IMR-90 (cell line): Measurements from ENCODE around the gene SLC39A11. TPM values are rescaled to one million over a fixed set of nuclear protein-coding genes. Genes with fewer than 3 reads are reported as not detected.
A peak's percentile ranks its signal among the peaks of the same experiment; 100 is the strongest.

Experiments
- ATAC-seq: fragments of 200-7000 bp; cut with Tn5 transposase; 2 replicates; pipeline ENCODE4 v1.9.1; 2020; ENCODE audit warnings: low read depth, mild to moderate bottlenecking, moderate library complexity
- BruUV-seq: library from RNA; stranded (reverse); fragments of 400-500 nt; replicated peaks from 2 replicates; lab custom pipeline; 2021; lab: Mats Ljungman, UMichigan
- CTCF ChIA-PET: fragments of 300-600 bp; formaldehyde crosslinking; extraction: SDS; loops from one replicate; lab custom pipeline; 2021; ENCODE audit warnings: antibody characterized with exemption; lab: Yijun Ruan, JAX
- POLR2A ChIA-PET: fragments of 300-600 bp; sonication (Branson Sonifier 250); formaldehyde crosslinking; loops from one replicate; lab custom pipeline; 2022; ENCODE audit warnings: antibody characterized with exemption; ENCODE audit not compliant: unreplicated experiment; lab: Charles Lee
- DNase-seq: peaks from one replicate; pipeline ENCODE4 v3.0.0; 2013
- H2AFZ ChIP-seq: replicated peaks from 2 replicates; pipeline ENCODE3; 2013; ENCODE audit warnings: low read length, mild to moderate bottlenecking; ENCODE audit not compliant: poor library complexity
- H2AK5ac ChIP-seq: 2 replicates; pipeline ENCODE4 v1.6.1; 2013; ENCODE audit warnings: low read depth, low read length, inconsistent platforms
- H2AK9ac ChIP-seq: replicated peaks from 2 replicates; pipeline ENCODE3; 2013; ENCODE audit warnings: mild to moderate bottlenecking, low read depth, low read length, moderate library complexity; ENCODE audit not compliant: poor library complexity
- H2BK120ac ChIP-seq: 2 replicates; pipeline ENCODE4 v1.6.1; 2013; ENCODE audit warnings: low read depth, low read length, inconsistent platforms
- H2BK15ac ChIP-seq: 3 replicates; pipeline ENCODE4 v1.6.1; 2013; ENCODE audit warnings: low read depth, low read length, inconsistent platforms
- H2BK20ac ChIP-seq: 2 replicates; pipeline ENCODE4 v1.6.1; 2013; ENCODE audit warnings: low read depth, mild to moderate bottlenecking, inconsistent platforms, low read length, moderate library complexity
- H2BK5ac ChIP-seq: 2 replicates; pipeline ENCODE4 v1.6.1; 2013; ENCODE audit warnings: mild to moderate bottlenecking, low read depth, low read length, inconsistent platforms; ENCODE audit not compliant: poor library complexity, severe bottlenecking
- H3K14ac ChIP-seq: replicated peaks from 2 replicates; pipeline ENCODE4 v1.6.1; 2013; ENCODE audit warnings: low read depth, low read length, inconsistent platforms
- H3K18ac ChIP-seq: 2 replicates; pipeline ENCODE4 v1.6.1; 2013; ENCODE audit warnings: low read depth, low read length, control low read depth
- H3K23ac ChIP-seq: 2 replicates; pipeline ENCODE4 v1.6.1; 2013; ENCODE audit warnings: low read depth, low read length, inconsistent platforms
- H3K27ac ChIP-seq: 2 replicates; pipeline ENCODE4 v1.5.1; 2013; ENCODE audit warnings: mild to moderate bottlenecking, control low read depth, low read length; ENCODE audit not compliant: insufficient read depth
- H3K27me3 ChIP-seq: 2 replicates; pipeline ENCODE4 v1.6.1; 2013; ENCODE audit warnings: low read length; ENCODE audit not compliant: control insufficient read depth, insufficient read depth
- H3K36me3 ChIP-seq: 2 replicates; pipeline ENCODE4 v1.6.1; 2013; ENCODE audit warnings: low read length, mixed read lengths; ENCODE audit not compliant: control insufficient read depth, insufficient read depth
- H3K4ac ChIP-seq: 2 replicates; pipeline ENCODE4 v1.6.1; 2013; ENCODE audit warnings: low read depth, low read length, inconsistent platforms
- H3K4me1 ChIP-seq: 2 replicates; pipeline ENCODE4 v1.6.1; 2013; ENCODE audit warnings: low read length, mixed read lengths; ENCODE audit not compliant: control insufficient read depth, insufficient read depth
- H3K4me2 ChIP-seq: 2 replicates; pipeline ENCODE4 v1.6.1; 2013; ENCODE audit warnings: low read depth, mild to moderate bottlenecking, control low read depth, low read length, moderate library complexity
- H3K4me3 ChIP-seq: 2 replicates; pipeline ENCODE4 v1.5.1; 2013; ENCODE audit warnings: low read depth, mild to moderate bottlenecking, control low read depth, low read length, moderate library complexity; ENCODE audit not compliant: insufficient read depth
- H3K56ac ChIP-seq: 2 replicates; pipeline ENCODE4 v1.6.1; 2013; ENCODE audit warnings: low read length, inconsistent platforms; ENCODE audit not compliant: insufficient read depth; ENCODE audit errors: extremely low read depth
- H3K79me1 ChIP-seq, 2 experiments: 2 replicates each; pipeline ENCODE4 v1.6.1; 2013; ENCODE audit warnings: low read length in 2 of 2, inconsistent platforms in 1 of 2, low read depth in 1 of 2
- H3K9ac ChIP-seq: 2 replicates; pipeline ENCODE4 v1.6.1; 2013; ENCODE audit warnings: low read depth, low read length, control low read depth
- H3K9me1 ChIP-seq: 2 replicates; pipeline ENCODE4 v1.6.1; 2013; ENCODE audit warnings: low read length, inconsistent platforms; ENCODE audit not compliant: insufficient read depth
- H3K9me3 ChIP-seq: 2 replicates; pipeline ENCODE4 v1.6.1; 2013; ENCODE audit warnings: low read length; ENCODE audit not compliant: control insufficient read depth, insufficient read depth
- H4K20me1 ChIP-seq: 2 replicates; pipeline ENCODE4 v1.6.1; 2013; ENCODE audit warnings: low read length, inconsistent platforms; ENCODE audit not compliant: insufficient read depth
- H4K5ac ChIP-seq: 2 replicates; pipeline ENCODE4 v1.6.1; 2013; ENCODE audit warnings: mild to moderate bottlenecking, low read depth, low read length, control low read depth
- H4K8ac ChIP-seq, 2 experiments: 2 replicates each; pipeline ENCODE4 v1.6.1; 2013; ENCODE audit warnings: low read depth in 2 of 2, low read length in 2 of 2, control low read depth in 1 of 2, inconsistent platforms in 1 of 2
- H4K91ac ChIP-seq: 2 replicates; pipeline ENCODE4 v1.6.1; 2013; ENCODE audit warnings: low read depth, low read length, inconsistent platforms; ENCODE audit not compliant: insufficient read depth
- BHLHE40 ChIP-seq: fragments of 150-350 bp; IDR thresholded peaks from 2 replicates; pipeline ENCODE4 v1.6.1; 2016; ENCODE audit warnings: mild to moderate bottlenecking, low read depth, low read length
- CEBPB ChIP-seq: IDR thresholded peaks from 2 replicates; pipeline ENCODE4 v1.6.1; 2012; ENCODE audit warnings: low read depth, low read length, improper control_type of control experiment
- MAFK ChIP-seq: IDR thresholded peaks from 2 replicates; pipeline ENCODE4 v1.6.1; 2012; ENCODE audit warnings: low read depth, low read length, improper control_type of control experiment
- POLR2A ChIP-seq: IDR thresholded peaks from 2 replicates; pipeline ENCODE4 v1.6.1; 2012; ENCODE audit warnings: mild to moderate bottlenecking, low read depth, low read length
- WGBS, 2 experiments: methylation state at CpG; one replicate each; pipeline versions ENCODE4 v1.1.5 to v1.1.7; 2013; ENCODE audit warnings: missing lambda C conversion rate in 2 of 2; ENCODE audit not compliant: insufficient read length in 1 of 2; ENCODE audit errors: extremely low coverage in 2 of 2; 5-methylcytosine and 5-hydroxymethylcytosine counted together
- dilution Hi-C: fragments of 300-500 bp; cut with HindIII; formaldehyde crosslinking; loops from one replicate; pipeline ENCODE4 v1.14.3; 2018; ENCODE audit warnings: low sequenced_read_pairs; ENCODE audit not compliant: unreplicated experiment
- in situ Hi-C: fragments of 300-500 bp; cut with MboI; formaldehyde crosslinking; loops from 3 replicates; pipeline ENCODE4 v1.14.3; 2019; ENCODE audit warnings: low sequenced_read_pairs, inconsistent platforms, mixed read lengths
- intact Hi-C: fragments of 100-400 bp; cut with micrococcal nuclease; formaldehyde crosslinking; loops from 2 replicates; pipeline ENCODE4 v1.10.0; 2022
- polyA plus RNA-seq, 3 experiments: library from polyadenylated mRNA; depleted of rRNA; stranded (reverse); fragments of >200 nt; gene quantifications; 2 replicates each; pipeline ENCODE4 v1.2.3, GENCODE V29; 2012; ENCODE audit warnings: low replicate concordance in 1 of 3
- total RNA-seq: library from RNA; depleted of rRNA; stranded (reverse); fragments of >200 nt; gene quantifications from 2 replicates; pipeline ENCODE4 v1.2.3, GENCODE V29; 2012
- TF ChIP-seq, protein P1 (sequence below): fragments of 150-350 bp; IDR thresholded peaks from 2 replicates; pipeline ENCODE4 v1.6.1; 2016; ENCODE audit warnings: low read depth, mild to moderate bottlenecking, low read length, moderate library complexity, borderline replicate concordance
- TF ChIP-seq, protein P2 (sequence below): conservative IDR thresholded peaks from 2 replicates; pipeline ENCODE4 v1.5.1; 2012; ENCODE audit warnings: mild to moderate bottlenecking, low read depth, low read length, improper control_type of control experiment

Gene SLC39A11
- total and polyA plus RNA-seq, 2 of the 4 experiments (the other 2 are of a cell fraction) = 8.8 to 14.3 TPM

DNA sequence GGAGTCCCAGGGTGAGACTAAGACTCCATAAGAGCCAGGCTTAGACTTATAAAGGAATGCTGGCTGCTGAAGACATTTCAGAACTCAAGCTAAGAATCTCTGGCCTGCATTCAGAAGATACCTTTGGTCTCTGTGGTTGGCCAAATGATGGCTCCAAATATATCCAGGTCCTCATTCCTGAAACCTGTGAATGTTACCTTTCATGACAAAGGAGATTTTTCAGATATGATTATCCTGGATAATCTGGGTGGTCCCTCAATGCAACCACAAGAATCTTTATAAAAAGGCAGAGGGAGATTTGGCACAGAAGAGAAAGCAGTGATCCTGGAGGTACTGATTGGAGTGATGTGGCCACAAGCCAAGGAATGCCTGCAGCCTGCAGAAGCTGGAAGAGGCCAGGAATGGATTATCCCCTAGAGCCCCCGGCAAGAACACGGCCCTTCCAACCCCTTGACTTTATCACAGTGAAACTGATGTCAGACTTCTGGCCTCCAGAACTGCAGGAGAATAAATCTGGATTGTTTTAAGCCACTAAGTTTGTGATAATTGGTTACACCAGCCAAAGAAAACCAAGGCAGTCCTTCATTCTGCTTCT, 253.3 kb downstream of the SLC39A11 start:
- dilution Hi-C loops = no loop called here
- no peak overlapping the region for H3K9ac ChIP-seq
- H3K56ac ChIP-seq = no peak overlapping the region
- BruUV-seq = no TSS peak
- WGBS, 2 experiments = no CpG with 5 or more reads among the region's 2 CpGs
- ATAC-seq = no peak
- no peak for DNase-seq
- H2BK15ac ChIP-seq = no peak overlapping the region
- no peak overlapping the region for H2BK120ac ChIP-seq
- 0 out of 2 replicates have a peak, but pooled peaks cover 1% of the 10 kb centered on the region for H3K36me3 ChIP-seq
- no peak overlapping the region for H2BK20ac ChIP-seq
- H2AK5ac ChIP-seq = no peak overlapping the region
- CTCF ChIA-PET = no interaction called here
- in situ Hi-C loops = no loop called here
- no peak overlapping the region for H3K4ac ChIP-seq
- H3K18ac ChIP-seq = no peak overlapping the region
- H3K9me1 ChIP-seq = no peaks in the 10 kb centered on the region
- H3K9me3 ChIP-seq = peaks cover 2% of the 10 kb centered on the region; the same call in 1 of the 2 replicates
- no peaks in the 10 kb centered on the region for H3K27me3 ChIP-seq
- no peak overlapping the region for H4K8ac ChIP-seq
- H3K14ac ChIP-seq = no peak overlapping the region
- intact Hi-C loops = loop anchor here (10.0 kb wide), 1 partner anchor 64 kb away; no protein-coding TSS in a partner anchor
- no peak overlapping the region for H2AFZ ChIP-seq
- no peak overlapping the region for H3K23ac ChIP-seq
- no peak overlapping the region for H3K4me2 ChIP-seq
- H3K4me3 ChIP-seq = no peak overlapping the region
- no peak for TF ChIP-seq CEBPB
- TF ChIP-seq, protein P1, sequence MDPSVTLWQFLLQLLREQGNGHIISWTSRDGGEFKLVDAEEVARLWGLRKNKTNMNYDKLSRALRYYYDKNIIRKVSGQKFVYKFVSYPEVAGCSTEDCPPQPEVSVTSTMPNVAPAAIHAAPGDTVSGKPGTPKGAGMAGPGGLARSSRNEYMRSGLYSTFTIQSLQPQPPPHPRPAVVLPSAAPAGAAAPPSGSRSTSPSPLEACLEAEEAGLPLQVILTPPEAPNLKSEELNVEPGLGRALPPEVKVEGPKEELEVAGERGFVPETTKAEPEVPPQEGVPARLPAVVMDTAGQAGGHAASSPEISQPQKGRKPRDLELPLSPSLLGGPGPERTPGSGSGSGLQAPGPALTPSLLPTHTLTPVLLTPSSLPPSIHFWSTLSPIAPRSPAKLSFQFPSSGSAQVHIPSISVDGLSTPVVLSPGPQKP = no peak
- TF ChIP-seq, protein P2, sequence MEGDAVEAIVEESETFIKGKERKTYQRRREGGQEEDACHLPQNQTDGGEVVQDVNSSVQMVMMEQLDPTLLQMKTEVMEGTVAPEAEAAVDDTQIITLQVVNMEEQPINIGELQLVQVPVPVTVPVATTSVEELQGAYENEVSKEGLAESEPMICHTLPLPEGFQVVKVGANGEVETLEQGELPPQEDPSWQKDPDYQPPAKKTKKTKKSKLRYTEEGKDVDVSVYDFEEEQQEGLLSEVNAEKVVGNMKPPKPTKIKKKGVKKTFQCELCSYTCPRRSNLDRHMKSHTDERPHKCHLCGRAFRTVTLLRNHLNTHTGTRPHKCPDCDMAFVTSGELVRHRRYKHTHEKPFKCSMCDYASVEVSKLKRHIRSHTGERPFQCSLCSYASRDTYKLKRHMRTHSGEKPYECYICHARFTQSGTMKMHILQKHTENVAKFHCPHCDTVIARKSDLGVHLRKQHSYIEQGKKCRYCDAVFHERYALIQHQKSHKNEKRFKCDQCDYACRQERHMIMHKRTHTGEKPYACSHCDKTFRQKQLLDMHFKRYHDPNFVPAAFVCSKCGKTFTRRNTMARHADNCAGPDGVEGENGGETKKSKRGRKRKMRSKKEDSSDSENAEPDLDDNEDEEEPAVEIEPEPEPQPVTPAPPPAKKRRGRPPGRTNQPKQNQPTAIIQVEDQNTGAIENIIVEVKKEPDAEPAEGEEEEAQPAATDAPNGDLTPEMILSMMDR = no peak
- TF ChIP-seq BHLHE40 = no peak
- no peak for TF ChIP-seq POLR2A
- TF ChIP-seq MAFK = no peak
- no peak overlapping the region for H2BK5ac ChIP-seq
- H3K4me1 ChIP-seq = no peaks in the 10 kb centered on the region
- H3K79me1 ChIP-seq = no peaks in the 10 kb centered on the region
- no peak overlapping the region for H4K91ac ChIP-seq
- H4K5ac ChIP-seq = no peak overlapping the region
- H3K27ac ChIP-seq = no peak overlapping the region
- H4K20me1 ChIP-seq = no peaks in the 10 kb centered on the region
- H2AK9ac ChIP-seq = peak overlapping the region; percentile 5
- POLR2A ChIA-PET = no interaction called here
